Anterior cingulate cortex (tissue), 58 donors: ENCODE measurements around the gene CALML3.
"Not testable (repeated sequence)": the region's sequence is repeated elsewhere in the genome, so short reads cannot be mapped to it uniquely, and the experiment has no call there.

Experiments used
- DNase-seq, 58 donors: peaks; one replicate each; lab custom pipeline; 2025; lab: John Stamatoyannopoulos, UW

CALML3 gene

GRCh38 chr10:5524641-5525560, at the start of gene CALML3:
Gene CALML3, plus strand, starts transcription at chr10:5524961. Its CDS starts 125 bp downstream, at chr10:5525086.
- no peak for DNase-seq

- DNase-seq: not testable (repeated sequence)
Observed at GRCh38 chr10:5475088-5475487, 49.7 kb upstream of the CALML3 start.

- not testable (repeated sequence) for DNase-seq
Observed at GRCh38 chr10:5475974-5476807, 48.6 kb upstream of the CALML3 start.

GRCh38 chr10:5476918-5477525, 47.7 kb upstream of the CALML3 start:
- DNase-seq: no peak

- DNase-seq: no peak
Observed at GRCh38 chr10:5477948-5478693, 46.6 kb upstream of the CALML3 start.

GRCh38 chr10:5478694-5479305, 46.0 kb upstream of the CALML3 start:
- DNase-seq: no peak

GRCh38 chr10:5479481-5480161, 45.1 kb upstream of the CALML3 start:
- no peak for DNase-seq

- no peak for DNase-seq
Observed at GRCh38 chr10:5480162-5480941, 44.4 kb upstream of the CALML3 start.

- no peak for DNase-seq
Observed at GRCh38 chr10:5481121-5481520, 43.6 kb upstream of the CALML3 start.

GRCh38 chr10:5482016-5482415, 42.7 kb upstream of the CALML3 start:
- DNase-seq: no peak

- no peak for DNase-seq
Observed at GRCh38 chr10:5484205-5484604, 40.6 kb upstream of the CALML3 start.

GRCh38 chr10:5485290-5485689, 39.5 kb upstream of the CALML3 start:
- DNase-seq: no peak

- no peak for DNase-seq
Observed at GRCh38 chr10:5485948-5486852, 38.6 kb upstream of the CALML3 start.

GRCh38 chr10:5486853-5487235, 37.9 kb upstream of the CALML3 start:
- no peak for DNase-seq

GRCh38 chr10:5488272-5489161, 36.2 kb upstream of the CALML3 start:
- no peak for DNase-seq

GRCh38 chr10:5490032-5490431, 34.7 kb upstream of the CALML3 start:
- DNase-seq: no peak
